Activated CD4-positive, alpha-beta T cell treated with anti-CD3 and anti-CD28 coated beads for 48 hours (primary cell): Measurements from ENCODE around the gene CNTNAP2.

Source experiments
- DNase-seq: peaks from one replicate; pipeline ENCODE4 v3.0.0-alpha.2; 2020

CNTNAP2 gene

DNA sequence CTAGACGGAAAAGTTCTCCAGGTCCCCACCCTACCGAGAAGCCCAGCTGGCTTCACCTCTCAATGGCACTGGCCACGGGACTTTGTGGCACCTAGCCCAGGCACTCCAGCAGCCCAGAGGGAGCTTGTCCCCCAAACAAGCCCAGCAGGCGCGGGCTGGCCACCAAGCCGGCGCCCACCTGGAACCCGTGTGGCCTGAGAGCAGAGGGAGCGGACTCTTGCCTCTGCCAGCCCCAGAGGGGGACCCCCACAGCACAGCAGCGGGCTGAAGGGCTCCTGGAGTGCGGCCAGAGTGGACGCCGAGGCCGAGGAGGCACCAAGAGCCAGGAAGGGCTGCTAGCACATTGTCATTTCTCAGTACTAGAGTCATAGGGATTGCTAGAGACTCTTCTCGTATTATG, 671.4 kb downstream of the CNTNAP2 start:
- no peak for DNase-seq

DNA sequence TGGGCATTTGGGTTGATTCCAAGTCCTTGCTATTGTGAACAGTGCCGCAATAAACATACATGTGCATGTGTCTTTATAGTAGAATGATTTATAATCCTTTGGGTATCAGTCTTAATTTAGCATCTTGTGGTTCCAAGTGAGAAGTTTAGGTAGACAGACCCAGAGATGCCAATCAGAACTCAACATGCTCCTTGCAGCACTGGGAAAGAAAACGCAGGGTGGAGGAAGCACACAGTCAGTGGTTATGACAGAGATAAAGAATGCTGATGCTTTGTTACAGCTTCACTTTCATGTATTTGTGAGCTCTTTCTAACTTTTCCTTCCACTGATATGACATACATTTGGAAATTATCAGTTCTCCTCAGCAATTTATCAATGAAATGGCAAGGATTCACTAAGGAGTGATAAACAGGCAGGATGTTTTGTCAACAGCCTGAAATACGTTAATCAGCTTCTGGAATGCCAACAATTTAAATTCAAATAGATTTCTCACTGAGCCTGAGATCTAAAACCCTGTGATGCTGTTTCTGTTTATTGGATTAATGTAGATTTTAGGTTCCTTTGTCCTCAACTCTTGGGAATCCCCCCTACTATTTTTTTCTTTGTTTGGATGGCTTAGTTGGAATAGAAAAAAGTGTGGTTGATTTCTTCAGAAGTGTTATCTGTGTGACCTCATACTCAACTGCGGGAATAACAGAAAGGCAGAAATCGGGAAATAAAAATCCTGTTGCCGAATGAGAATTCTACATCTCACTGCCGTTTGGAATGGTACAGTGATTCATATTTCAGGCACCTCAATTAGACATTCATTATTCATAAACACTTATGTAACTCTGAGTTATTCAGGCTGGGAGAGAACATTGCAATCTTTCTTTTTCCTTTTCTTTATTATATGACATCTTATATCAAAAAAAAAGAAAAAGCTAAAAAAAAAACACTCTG, 675.0 kb downstream of the CNTNAP2 start:
- no peak for DNase-seq

DNA sequence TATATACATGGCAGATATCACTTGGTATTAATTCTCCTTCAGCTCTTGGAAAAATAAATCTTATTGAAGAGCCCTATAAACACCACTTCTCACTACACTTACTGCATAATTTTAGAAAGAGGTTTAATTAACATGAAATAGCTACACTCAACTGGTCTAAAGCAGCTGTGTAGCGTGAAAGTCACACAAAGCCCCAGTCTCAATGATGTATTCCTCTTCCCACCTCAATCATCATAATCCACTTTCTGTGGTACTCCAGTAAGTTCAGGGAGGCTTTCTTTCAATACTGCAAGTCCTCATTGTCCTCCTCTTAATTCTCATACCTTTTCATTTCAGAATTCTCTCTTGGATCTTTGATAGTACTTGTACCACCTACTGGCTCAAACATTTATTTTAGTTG, 688.0 kb downstream of the CNTNAP2 start:
- no peak for DNase-seq

DNA sequence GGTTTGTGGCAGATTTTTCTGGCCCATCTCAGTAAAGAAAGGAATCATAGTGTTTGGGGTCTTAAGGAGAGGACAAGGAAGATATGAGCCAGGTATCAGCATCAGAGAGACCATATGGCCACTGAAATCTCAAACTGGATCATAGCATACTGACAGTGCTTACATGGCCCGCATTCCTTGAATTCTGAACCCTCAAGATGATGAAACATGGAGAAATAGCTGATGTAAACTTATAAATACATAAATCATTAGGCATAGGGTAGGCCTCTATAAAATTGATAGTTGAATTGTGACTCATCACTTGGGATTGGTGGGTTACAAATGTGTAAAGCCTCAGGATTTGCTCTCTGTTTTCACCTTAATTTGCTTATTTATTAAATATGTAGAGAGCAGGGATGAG, 688.5 kb downstream of the CNTNAP2 start:
- DNase-seq = no peak

DNA sequence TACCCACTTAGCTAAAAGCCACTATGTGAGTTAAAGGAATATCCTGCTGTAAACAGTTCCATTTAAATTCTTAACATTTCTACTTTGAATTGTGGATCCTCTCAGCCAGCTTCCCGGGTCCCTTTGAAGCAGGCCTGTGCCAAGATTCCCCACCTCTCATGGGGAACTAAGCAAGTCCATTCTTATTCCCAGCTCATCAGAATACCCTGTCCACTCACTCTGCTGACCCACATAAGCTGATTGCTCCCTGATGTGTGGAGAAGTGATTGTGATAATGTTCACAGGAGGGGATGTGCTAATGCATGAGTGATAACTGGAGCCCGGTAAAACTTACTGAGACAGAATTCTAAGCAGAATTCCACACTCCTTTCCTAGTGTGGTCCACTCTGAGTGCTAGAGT, 709.7 kb downstream of the CNTNAP2 start:
- DNase-seq = no peak

DNA sequence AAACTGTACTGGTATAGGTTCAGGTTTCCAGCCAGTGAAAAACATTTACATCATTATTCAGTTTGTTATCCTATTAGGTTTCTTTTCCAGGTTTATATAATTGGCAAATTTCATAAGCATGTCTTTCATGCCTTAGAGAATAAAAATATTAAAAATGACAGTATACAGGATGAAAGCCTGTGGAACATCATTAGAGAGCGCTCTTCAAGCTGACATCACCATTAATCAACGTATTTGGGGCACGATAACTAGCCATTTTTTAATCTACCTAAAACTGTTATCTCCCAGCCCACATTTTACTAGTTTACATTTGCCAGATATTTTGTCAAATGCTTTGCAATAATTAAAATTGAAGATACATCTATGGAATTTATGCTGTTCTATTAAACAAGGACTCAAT, 714.1 kb downstream of the CNTNAP2 start:
- DNase-seq = no peak

DNA sequence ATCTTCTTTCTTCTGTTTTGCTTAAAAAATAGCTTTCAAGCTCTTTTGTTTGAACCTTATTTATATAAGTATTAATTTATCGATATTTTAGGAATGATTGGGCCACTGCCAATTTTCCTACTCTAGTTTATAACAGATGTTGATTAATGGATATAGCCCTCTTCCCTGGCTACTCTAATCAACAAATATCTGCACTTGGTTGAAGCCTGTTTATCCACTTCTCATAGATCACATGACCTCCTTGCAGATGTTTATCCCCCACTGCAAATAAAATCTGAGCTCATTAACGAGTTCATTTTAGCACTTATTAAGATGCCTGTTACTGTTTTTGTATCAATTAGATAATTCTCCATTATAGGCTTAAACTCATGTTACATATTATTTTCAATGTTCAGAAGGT, 715.3 kb downstream of the CNTNAP2 start:
- DNase-seq = no peak

DNA sequence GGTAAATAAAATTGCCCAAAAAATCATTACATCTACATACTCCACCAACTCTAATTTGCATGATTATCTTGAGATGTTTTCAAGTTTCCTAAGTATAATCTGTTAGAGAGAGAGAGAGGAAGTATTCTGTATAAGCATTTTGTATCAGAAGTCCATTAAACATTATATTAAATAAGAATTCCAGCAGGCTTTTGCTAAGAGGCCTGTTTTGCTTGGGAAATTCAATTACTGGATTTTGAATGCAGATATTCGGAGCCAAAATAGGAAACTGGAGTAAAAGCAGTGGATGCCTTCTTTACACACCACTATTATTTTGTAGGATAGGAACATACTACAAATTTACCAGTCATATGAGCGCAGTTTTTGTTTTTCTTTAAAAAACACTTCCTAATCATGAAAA, 727.8 kb downstream of the CNTNAP2 start:
- DNase-seq = no peak

DNA sequence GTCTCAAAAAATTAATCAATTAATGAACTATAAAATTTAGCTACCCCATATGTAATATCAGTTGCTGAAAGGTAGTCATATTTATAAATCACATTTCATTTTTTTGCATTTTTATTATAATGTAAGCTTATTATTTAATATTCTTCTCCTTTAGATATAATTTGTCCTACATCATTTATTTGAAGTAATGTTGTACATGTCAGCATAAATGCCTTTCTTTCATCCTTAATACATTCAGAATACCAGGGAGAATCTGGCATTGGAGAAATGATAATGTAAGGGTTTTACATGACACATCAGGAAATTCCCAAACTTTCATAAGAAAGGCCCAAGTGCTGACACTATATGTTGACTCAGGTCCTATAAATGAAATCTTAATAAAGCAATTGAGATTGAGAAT, 742.1 kb downstream of the CNTNAP2 start:
- DNase-seq = no peak

DNA sequence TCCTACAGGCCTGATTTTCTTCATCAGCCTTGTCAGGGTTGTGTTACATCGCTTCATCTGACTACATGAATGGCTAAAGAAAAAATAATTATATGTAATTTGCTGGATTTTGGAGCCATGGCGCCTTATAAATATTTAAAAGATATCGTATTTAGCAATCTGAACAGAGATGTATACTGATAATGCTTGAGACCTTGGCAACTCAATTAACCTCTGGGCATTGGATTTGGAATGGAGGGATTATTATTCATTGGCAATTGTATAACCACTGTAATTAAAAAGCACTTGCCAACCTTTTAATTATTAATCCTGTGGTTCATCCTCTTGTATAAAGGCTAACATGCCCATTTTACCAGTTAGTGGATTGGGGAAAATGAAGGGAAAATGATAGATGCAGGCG, 745.1 kb downstream of the CNTNAP2 start:
- no peak for DNase-seq

DNA sequence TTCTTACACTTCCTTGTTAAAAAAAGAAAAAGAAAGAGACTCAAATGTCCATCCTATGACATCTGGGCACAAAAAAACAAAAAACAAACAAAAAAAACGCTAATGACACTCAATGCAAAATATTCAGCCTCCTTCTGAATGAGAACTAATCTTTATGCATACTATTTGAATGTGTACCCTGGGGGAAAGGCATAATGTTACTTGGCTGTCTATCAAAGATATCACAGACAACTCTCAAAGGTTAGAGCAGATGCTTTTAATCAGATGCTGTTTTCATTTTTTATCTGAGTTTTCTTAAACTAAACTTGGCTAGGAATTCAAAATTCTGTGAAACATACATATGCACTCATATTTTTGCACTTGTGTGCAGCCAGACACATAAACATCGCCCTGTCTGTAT, 745.8 kb downstream of the CNTNAP2 start:
- no peak for DNase-seq

DNA sequence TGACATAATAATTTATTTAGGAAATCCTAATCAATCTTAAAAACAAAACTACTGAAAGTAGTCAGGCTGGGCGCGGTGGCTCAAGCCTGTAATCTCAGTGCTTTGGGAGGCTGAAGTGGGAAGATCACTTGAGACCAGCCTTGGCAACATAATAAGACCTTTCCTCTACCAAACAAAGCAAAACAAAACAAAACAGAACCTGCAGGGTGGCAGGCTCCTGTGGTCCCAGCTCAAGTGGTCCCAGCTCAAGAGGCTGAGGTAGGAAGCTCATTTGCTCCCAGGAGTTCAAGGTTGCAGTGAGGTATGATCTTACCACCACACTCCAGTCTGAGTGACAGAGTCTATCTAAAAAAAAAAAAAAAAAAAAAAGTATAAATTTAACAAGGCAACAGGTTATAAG, 748.0 kb downstream of the CNTNAP2 start:
- no peak for DNase-seq

DNA sequence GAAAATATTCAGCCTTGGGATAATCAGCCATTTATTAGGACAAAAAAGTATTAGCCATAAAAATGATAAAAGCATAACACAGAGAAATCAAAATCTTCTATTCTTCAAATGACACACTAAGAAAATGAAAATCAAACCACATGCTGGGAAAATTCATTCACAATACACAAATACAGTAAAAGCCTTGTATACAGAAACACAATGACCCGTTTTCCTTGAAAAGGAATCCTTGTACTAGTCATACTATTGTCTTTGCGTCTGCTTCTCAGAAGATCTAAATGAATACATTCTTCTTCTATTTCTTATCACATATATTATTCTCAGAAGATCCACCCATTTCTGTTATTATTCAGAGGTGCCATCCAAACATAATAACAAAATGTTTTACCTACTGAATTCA, 749.1 kb downstream of the CNTNAP2 start:
- DNase-seq = no peak

DNA sequence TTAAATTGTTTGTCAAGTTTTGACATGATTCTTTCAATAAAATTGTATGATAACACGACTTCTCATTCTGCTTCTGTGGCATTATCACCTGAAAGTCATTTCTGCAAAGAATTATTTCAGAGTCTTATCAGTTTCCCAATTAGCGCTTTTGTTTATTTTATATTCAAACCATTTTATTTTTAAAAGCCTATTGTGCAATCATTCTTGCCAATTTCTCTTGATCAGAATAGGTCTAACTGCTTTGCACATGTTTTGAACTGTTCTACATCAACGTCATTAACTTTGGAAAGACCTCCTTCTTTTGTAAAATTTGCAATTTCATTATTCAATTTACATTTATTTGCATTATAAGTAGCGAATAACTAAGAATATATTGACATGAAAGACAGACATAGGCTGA, 758.1 kb downstream of the CNTNAP2 start:
- DNase-seq = no peak

DNA sequence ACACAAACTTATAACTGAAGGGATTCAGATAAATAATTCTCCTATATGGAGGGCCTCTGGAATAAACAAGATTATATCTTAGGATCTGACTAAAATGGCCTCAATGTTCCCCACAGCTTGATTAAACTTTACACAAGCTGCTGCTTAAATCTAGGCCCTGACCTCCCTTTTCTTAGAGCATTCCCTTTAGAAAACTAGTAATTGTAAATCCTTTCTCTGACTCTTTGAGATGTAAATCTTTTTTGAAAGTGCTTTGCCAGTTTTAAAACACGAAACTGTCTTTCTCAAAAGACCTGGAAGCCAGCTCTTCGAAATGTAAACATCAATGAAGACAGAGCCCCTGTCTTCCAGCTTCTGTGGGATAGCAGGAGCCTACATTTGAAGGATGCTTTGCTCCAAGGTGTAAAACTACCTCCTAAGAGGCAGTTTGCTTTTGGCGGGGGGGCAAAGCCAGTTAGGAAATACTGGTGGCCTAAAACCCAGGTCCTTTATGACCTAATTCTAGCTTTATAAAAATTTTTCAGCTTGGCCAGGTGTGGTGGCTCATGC, 758.7 kb downstream of the CNTNAP2 start:
- no peak for DNase-seq

DNA sequence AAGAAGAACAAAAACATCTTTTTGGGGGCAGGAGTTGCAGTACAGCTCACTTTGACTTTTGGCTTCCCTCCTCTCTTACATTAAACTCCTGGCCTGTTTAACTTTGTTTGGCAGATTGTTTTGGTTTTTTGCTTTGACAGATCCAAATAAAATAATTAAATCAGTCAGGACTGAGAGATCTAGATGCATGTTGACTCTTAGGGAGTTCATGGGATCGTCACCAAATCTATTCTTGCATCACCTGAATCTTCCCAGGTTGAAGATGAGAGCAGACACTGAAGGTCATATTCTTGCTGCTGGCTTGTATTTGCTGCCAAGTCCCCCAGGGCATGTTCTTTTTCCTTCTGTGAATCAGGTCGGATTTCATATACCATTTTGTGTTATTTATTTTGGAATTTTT, 759.4 kb downstream of the CNTNAP2 start:
- DNase-seq = no peak

DNA sequence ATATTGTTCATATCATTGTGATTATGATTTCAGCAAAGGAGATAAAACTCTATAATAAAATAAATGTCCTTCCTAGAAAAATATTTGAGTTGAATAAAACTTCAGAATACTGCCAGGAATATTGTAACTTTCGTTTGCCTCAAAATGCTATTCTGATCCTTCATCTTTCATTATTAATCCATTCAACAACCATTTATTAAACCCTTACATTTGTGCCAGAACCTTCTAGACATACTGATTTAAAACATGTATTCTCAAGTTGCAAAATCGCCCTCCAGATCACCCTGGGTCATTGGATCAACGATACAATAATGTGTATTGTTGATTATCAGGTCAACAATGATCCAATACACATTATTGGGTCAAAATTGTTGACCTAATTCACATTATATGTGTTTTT, 759.8 kb downstream of the CNTNAP2 start:
- DNase-seq = no peak

DNA sequence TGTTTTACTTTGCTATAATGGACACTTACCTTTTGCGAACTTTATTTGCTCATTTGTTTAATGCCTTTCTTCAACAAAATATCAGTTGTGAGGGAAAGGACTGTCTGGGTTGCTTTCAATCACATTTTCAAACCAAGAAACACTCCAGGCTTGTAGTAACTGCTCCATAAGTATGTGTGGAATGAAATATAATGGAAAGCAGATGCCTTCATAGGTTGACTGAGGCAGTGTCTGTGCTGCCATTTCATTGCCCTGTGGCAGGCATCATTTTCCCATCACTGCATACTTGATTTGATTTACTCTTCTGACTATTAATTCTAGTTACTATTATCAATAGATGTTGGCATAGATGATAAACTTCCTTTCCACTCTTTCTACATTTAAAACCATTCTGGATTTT, 762.3 kb downstream of the CNTNAP2 start:
- DNase-seq = no peak

DNA sequence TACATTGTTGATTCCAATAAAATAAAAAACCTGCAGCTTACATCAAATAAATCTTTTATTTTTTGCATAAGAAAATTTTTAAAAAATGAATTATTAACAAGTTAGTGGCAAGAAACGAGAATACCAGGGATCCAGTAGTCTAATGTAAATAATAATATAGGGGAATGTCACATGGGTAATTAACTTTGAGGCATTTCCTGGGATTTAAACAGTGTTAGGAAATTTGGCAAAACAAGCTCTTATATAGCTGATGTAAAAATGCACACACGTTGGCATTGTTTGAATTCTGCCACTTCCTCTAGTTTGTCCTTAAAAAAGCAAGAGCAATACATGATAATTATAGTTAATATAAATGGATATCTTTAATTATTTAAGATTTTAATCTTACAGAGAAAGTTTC, 768.6 kb downstream of the CNTNAP2 start:
- no peak for DNase-seq

DNA sequence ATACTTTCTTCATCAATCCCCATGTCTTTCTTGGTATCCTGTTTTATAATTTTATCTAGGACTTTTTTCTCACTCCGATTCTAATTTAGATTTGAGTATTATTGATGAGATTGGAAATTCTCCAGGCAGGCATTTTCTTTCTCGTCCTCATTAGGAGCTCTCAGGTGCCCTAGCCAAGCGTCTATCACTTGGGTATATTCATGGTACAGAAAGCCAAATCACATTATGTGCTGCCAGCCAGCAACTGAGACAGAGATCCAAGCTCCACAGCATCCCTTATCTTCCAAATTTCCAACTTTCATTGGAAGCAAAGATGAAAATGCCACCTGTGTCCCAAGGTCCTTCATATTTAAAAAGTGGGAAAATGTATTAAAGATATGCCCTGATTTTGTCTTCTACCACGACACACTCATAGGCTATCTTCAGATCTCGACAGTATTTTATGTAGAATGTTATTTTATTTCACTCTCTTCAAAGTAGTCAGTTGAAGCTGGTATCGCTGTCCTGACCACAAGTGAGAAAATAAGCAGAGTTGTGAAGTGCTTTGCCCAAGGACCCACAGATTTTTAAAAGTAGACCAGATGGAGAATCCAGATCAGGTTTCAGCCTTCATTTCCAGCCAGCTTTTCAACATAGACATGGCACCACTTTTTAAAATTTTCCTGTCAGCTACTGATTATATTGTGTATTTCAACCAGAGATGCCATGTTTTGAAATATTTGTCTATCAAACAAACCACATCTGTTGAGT, 773.4 kb downstream of the CNTNAP2 start:
- DNase-seq = no peak

DNA sequence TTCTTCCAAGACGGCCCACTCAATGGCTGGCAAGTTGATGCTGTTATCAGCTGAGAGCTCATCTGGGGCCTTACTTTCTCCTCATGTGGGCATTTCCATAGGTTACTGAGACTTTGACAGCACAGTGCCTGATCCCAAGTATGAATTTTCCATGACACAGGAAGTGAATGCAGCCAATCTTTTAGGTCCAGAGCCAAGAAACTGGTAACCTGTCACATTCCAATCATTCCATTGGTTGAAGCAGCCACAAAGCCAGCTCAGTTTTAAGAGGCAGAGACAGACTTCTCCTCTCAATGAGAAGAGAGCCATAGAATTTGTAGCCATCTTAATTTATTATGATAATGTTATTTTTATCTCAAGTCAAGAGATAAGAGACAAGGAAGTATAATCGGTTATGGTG, 775.5 kb downstream of the CNTNAP2 start:
- no peak for DNase-seq

DNA sequence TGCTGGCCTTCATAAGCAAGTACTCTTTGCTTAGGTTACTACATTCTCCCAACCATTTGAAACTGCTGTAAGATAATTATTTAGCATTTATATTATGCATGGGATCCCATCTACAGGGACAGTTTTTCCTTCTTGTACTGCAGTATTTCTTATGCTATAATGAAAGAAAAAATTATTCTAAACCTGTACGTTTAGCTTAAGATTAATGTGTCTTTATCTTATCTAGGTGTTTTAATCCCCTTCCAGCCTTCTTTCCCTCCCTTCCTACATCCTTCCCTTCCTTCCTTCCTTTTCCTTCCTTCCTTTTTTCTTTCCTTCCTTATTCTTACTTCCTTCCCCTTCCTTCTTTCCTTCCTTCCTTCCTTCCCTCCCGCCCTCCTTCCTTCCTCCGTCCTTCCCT, 778.3 kb downstream of the CNTNAP2 start:
- DNase-seq = no peak

DNA sequence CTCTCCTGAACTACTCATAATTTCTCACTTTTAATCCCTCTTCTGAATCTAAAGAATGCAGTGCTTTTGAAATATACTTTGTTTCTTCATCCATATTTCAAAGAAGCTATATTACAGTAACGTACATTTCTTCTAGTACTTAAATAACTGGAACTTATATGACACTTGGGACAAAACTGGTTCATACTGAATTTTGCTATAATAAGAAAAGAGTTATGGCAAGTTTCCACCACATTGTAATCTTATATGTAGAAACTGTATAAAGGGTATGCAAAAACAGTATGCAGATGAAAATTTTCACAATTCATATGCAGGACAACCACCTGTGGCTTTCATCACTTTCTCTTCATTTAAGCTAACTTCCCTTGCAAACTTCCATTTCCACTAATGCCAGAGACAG, 785.7 kb downstream of the CNTNAP2 start:
- no peak for DNase-seq

DNA sequence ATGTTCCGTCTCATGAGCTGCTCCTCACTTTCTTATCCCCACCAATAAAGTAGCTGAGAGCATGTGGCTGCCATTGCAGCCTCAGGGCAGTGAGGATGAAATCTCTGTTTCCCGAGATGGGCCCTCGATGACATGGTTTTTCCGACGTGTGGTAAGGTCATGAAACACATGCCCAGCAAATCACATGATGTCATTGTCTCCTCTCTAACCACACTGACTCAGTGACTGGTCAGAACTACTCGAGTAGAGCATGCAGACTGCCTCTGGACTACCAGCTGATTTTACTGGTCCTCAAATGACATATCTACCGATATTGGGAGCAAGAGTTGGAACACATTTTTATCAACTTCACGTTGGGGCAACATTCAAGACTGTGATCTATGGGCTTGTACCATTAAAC, 786.1 kb downstream of the CNTNAP2 start:
- peak; percentile 4 for DNase-seq
